Measurements from ENCODE around the gene KIFC1. TPM values are rescaled to one million over a fixed set of nuclear protein-coding genes. Genes with fewer than 3 reads are reported as not detected.
A peak's percentile ranks its signal among the peaks of the same experiment; 100 is the strongest.

Gene KIFC1
- total and polyA plus RNA-seq, 2 donors (not counting 1 experiment from before 2014, with no cell fraction given): 5.3 to 8.0 TPM

GRCh38 chr6:33419580-33420490, 28.2 kb downstream of the KIFC1 start, which contains the start of gene SYNGAP1:
Gene SYNGAP1 (plus strand): TSS chr6:33420065. CDS start chr6:33420265, 200 bp downstream.
- H3K9ac ChIP-seq (ENCODE audit: insufficient read depth, low read length): peak within 1 kb of the TSS; percentile 75
- H3K4me2 ChIP-seq (ENCODE audit: extremely low read depth, insufficient read depth, low read length): peak within 1 kb of the TSS; percentile 97
- no peak within 1 kb of the TSS for H2AFZ ChIP-seq (ENCODE audit: low read length)
- no peaks in the 10 kb centered on the region for H3K27me3 ChIP-seq (ENCODE audit: control insufficient read depth, insufficient read depth, low read length)
- peak within 1 kb of the TSS; percentile 100 for H3K27ac ChIP-seq (ENCODE audit: insufficient read depth, low read length)
- no peaks in the 10 kb centered on the region for H4K20me1 ChIP-seq (ENCODE audit: control insufficient read depth, extremely low read depth, insufficient read depth, low read length)
- peaks cover 38% of the 10 kb centered on the region for H3K79me2 ChIP-seq (ENCODE audit: control insufficient read depth, insufficient read depth, low read length)
- TF ChIP-seq EZH2 (IDR thresholded peaks at IDR 0.05; ENCODE audit: low read length, missing control alignments): no peak
- TF ChIP-seq CTCF (conservative IDR thresholded peaks at IDR 0.05 in 1 of 2, IDR thresholded peaks at IDR 0.05 in 1 of 2; ENCODE audit: low read depth in 1 of 2, low read length in 2 of 2): no peak
- H3K9me3 ChIP-seq (ENCODE audit: control insufficient read depth, insufficient read depth, low read depth, low read length): no peaks in the 10 kb centered on the region
- H3K36me3 ChIP-seq (ENCODE audit: control insufficient read depth, insufficient read depth, low read length): peaks cover 8% of the 10 kb centered on the region
- H3K4me3 ChIP-seq (replicated peaks in 1 of 4; ENCODE audit: control extremely low read depth in 1 of 4, insufficient read depth in 1 of 4, low read depth in 3 of 4, low read length in 4 of 4): peak within 1 kb of the TSS; percentile 45 to 67 (median 60)
- H3K4me1 ChIP-seq (ENCODE audit: control insufficient read depth, extremely low read depth, insufficient read depth, low read length): peaks cover 28% of the 10 kb centered on the region
- DNase-seq (ENCODE audit: low read depth in 2 of 2): peak; percentile 73 to 74

GRCh38 chr6:33420491-33421343, 29.1 kb downstream of the KIFC1 start:
- DNase-seq (ENCODE audit: low read depth in 2 of 2): no peak
- Histone ChIP-seq H4K20me1 (ENCODE audit: control insufficient read depth, extremely low read depth, insufficient read depth, low read length) (no peaks in the 10 kb centered on the region), H3K4me3 (replicated peaks in 1 of 4; ENCODE audit: control extremely low read depth in 1 of 4, insufficient read depth in 1 of 4, low read depth in 3 of 4, low read length in 4 of 4) (peak overlapping the region; percentile 45 to 67 (median 58)), H3K4me2 (ENCODE audit: extremely low read depth, insufficient read depth, low read length) (peak overlapping the region; percentile 81), H3K79me2 (ENCODE audit: control insufficient read depth, insufficient read depth, low read length) (peaks cover 29% of the 10 kb centered on the region), H3K27ac (ENCODE audit: insufficient read depth, low read length) (no peak overlapping the region), H3K9me3 (ENCODE audit: control insufficient read depth, insufficient read depth, low read depth, low read length) (no peaks in the 10 kb centered on the region), H3K9ac (ENCODE audit: insufficient read depth, low read length) (no peak overlapping the region), H2AFZ (ENCODE audit: low read length) (no peak overlapping the region), H3K27me3 (ENCODE audit: control insufficient read depth, insufficient read depth, low read length) (no peaks in the 10 kb centered on the region), H3K36me3 (ENCODE audit: control insufficient read depth, insufficient read depth, low read length) (peaks cover 6% of the 10 kb centered on the region), H3K4me1 (ENCODE audit: control insufficient read depth, extremely low read depth, insufficient read depth, low read length) (peaks cover 27% of the 10 kb centered on the region)
- TF ChIP-seq EZH2 (IDR thresholded peaks at IDR 0.05; ENCODE audit: low read length, missing control alignments) (no peak), CTCF (conservative IDR thresholded peaks at IDR 0.05 in 1 of 2, IDR thresholded peaks at IDR 0.05 in 1 of 2; ENCODE audit: low read depth in 1 of 2, low read length in 2 of 2) (no peak)

- Histone ChIP-seq H3K4me1 (ENCODE audit: control insufficient read depth, extremely low read depth, insufficient read depth, low read length) (peaks cover 23% of the 10 kb centered on the region), H3K9ac (ENCODE audit: insufficient read depth, low read length) (no peak overlapping the region), H3K4me2 (ENCODE audit: extremely low read depth, insufficient read depth, low read length) (no peak overlapping the region), H4K20me1 (ENCODE audit: control insufficient read depth, extremely low read depth, insufficient read depth, low read length) (no peaks in the 10 kb centered on the region), H3K4me3 (replicated peaks in 1 of 4; ENCODE audit: control extremely low read depth in 1 of 4, insufficient read depth in 1 of 4, low read depth in 3 of 4, low read length in 4 of 4) (peak overlapping the region in 2 of 4 experiments; percentile 30 to 67), H3K79me2 (ENCODE audit: control insufficient read depth, insufficient read depth, low read length) (peaks cover 23% of the 10 kb centered on the region), H2AFZ (ENCODE audit: low read length) (no peak overlapping the region), H3K27ac (ENCODE audit: insufficient read depth, low read length) (no peak overlapping the region), H3K9me3 (ENCODE audit: control insufficient read depth, insufficient read depth, low read depth, low read length) (no peaks in the 10 kb centered on the region), H3K36me3 (ENCODE audit: control insufficient read depth, insufficient read depth, low read length) (peaks cover 6% of the 10 kb centered on the region), H3K27me3 (ENCODE audit: control insufficient read depth, insufficient read depth, low read length) (no peaks in the 10 kb centered on the region)
- no peak for DNase-seq (ENCODE audit: low read depth in 2 of 2)
- TF ChIP-seq CTCF (conservative IDR thresholded peaks at IDR 0.05 in 1 of 2, IDR thresholded peaks at IDR 0.05 in 1 of 2; ENCODE audit: low read depth in 1 of 2, low read length in 2 of 2) (no peak), EZH2 (IDR thresholded peaks at IDR 0.05; ENCODE audit: low read length, missing control alignments) (no peak)
Observed at GRCh38 chr6:33421344-33421643, 29.7 kb downstream of the KIFC1 start.
